Astrocyte (in vitro differentiated cells and primary cell): Measurements from ENCODE around the gene SPRR1A. TPM values are rescaled to one million over a fixed set of nuclear protein-coding genes. Genes with fewer than 3 reads are reported as not detected.

Experiments used
- DNase-seq: peaks from one replicate; pipeline ENCODE4 v3.0.0-alpha.2; 2010; ENCODE audit warnings: low read depth
- FAIRE-seq: peaks from 2 replicates; lab custom pipeline; 2011; peaks lifted over from hg19 to GRCh38; lab: Jason Lieb, UNC
- H2AFZ ChIP-seq: 2 replicates; pipeline ENCODE4 v1.6.0; 2012; ENCODE audit warnings: low read depth, low read length, inconsistent platforms
- H3K27ac ChIP-seq: 2 replicates; pipeline ENCODE4 v1.5.1; 2011; ENCODE audit warnings: low read depth, low read length, inconsistent platforms
- H3K27me3 ChIP-seq: 2 replicates; pipeline ENCODE4 v1.6.0; 2011; ENCODE audit warnings: low read length, inconsistent platforms; ENCODE audit not compliant: insufficient read depth
- H3K36me3 ChIP-seq: 2 replicates; pipeline ENCODE4 v1.5.1; 2011; ENCODE audit warnings: low read length, inconsistent platforms; ENCODE audit not compliant: insufficient read depth
- H3K4me1 ChIP-seq: 2 replicates; pipeline ENCODE4 v1.5.1; 2011; ENCODE audit warnings: low read length, inconsistent platforms; ENCODE audit not compliant: insufficient read depth
- H3K4me2 ChIP-seq: 2 replicates; pipeline ENCODE4 v1.6.0; 2012; ENCODE audit warnings: low read length, inconsistent platforms
- H3K4me3 ChIP-seq: 2 replicates; pipeline ENCODE4 v1.5.1; 2011; ENCODE audit warnings: low read depth, mild to moderate bottlenecking, low read length, inconsistent platforms; ENCODE audit not compliant: insufficient read depth
- H3K79me2 ChIP-seq: 2 replicates; pipeline ENCODE4 v1.6.0; 2012; ENCODE audit warnings: mild to moderate bottlenecking, low read length, inconsistent platforms; ENCODE audit not compliant: insufficient read depth
- H3K9ac ChIP-seq: 2 replicates; pipeline ENCODE4 v1.6.0; 2012; ENCODE audit warnings: mild to moderate bottlenecking, low read length, inconsistent platforms
- H3K9me3 ChIP-seq: 2 replicates; pipeline ENCODE4 v1.5.1; 2012; ENCODE audit warnings: low read depth, mild to moderate bottlenecking, low read length, inconsistent platforms; ENCODE audit not compliant: insufficient read depth
- H4K20me1 ChIP-seq: 2 replicates; pipeline ENCODE4 v1.6.0; 2012; ENCODE audit warnings: low read length, inconsistent platforms; ENCODE audit not compliant: insufficient read depth
- H3K27ac Mint-ChIP-seq: one replicate; pipeline ENCODE4 v1.8.0; 2021; ENCODE audit warnings: mild to moderate bottlenecking, mixed read lengths; ENCODE audit not compliant: unreplicated experiment
- H3K27me3 Mint-ChIP-seq: one replicate; pipeline ENCODE4 v1.8.0; 2021; ENCODE audit warnings: low read depth, mixed read lengths; ENCODE audit not compliant: unreplicated experiment
- H3K36me3 Mint-ChIP-seq: one replicate; pipeline ENCODE4 v1.8.0; 2021; ENCODE audit warnings: low read depth, mixed read lengths; ENCODE audit not compliant: unreplicated experiment
- H3K4me1 Mint-ChIP-seq: one replicate; pipeline ENCODE4 v1.8.0; 2021; ENCODE audit warnings: low read depth, mixed read lengths; ENCODE audit not compliant: unreplicated experiment
- H3K4me3 Mint-ChIP-seq: one replicate; pipeline ENCODE4 v1.8.0; 2021; ENCODE audit warnings: mild to moderate bottlenecking, moderate library complexity, mixed read lengths; ENCODE audit not compliant: unreplicated experiment
- H3K9me3 Mint-ChIP-seq: one replicate; pipeline ENCODE4 v1.8.0; 2021; ENCODE audit warnings: mild to moderate bottlenecking, mixed read lengths; ENCODE audit not compliant: unreplicated experiment
- CTCF ChIP-seq: IDR thresholded peaks from 2 replicates; pipeline ENCODE4 v1.5.1; 2011; ENCODE audit warnings: low read depth, mild to moderate bottlenecking, inconsistent platforms, low read length, moderate library complexity; ENCODE audit not compliant: insufficient read depth
- EZH2 ChIP-seq: IDR thresholded peaks from 2 replicates; pipeline ENCODE4 v1.6.1; 2012; ENCODE audit warnings: mild to moderate bottlenecking, low read length, inconsistent platforms; ENCODE audit not compliant: insufficient read depth
- total RNA-seq: library from RNA; stranded (reverse); gene quantifications from 2 replicates; pipeline ENCODE4 v1.2.1, GENCODE V29; 2021

The SPRR1A gene
- total RNA-seq, 1 donor from 2014 or later, result not detected

DNA sequence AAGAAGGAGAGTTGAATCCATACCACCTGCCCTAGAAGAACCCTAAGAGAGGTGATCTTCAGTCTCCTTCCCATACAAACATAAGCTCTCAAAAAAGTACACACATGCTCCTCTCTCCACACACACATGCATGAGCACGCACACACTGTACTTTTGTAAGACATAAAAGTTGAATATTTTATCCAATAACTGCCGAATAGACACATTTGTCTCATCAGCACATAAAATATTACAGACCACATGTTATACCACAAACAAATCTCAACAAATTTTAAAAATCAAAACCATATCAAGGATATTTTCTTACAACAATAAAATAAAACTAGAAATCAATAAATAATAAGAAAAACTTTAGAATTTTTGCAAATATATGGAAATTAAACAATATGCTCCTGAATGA, 2.7 kb downstream of the SPRR1A start:
- H3K79me2 ChIP-seq, result no peaks in the 10 kb centered on the region
- H3K4me2 ChIP-seq, result no peak overlapping the region
- H3K36me3 ChIP-seq, result no peaks in the 10 kb centered on the region
- no peaks in the 10 kb centered on the region for H3K27me3 ChIP-seq
- H3K27ac ChIP-seq, result no peak overlapping the region
- DNase-seq, result no peak
- H3K9ac ChIP-seq, result no peak overlapping the region
- no peak overlapping the region for H3K27ac Mint-ChIP-seq
- TF ChIP-seq EZH2 (no peak), CTCF (no peak)
- H4K20me1 ChIP-seq, result no peaks in the 10 kb centered on the region
- H3K4me1 Mint-ChIP-seq, result no peaks in the 10 kb centered on the region
- H3K9me3 ChIP-seq, result no peaks in the 10 kb centered on the region
- H3K4me3 ChIP-seq, result no peak overlapping the region
- H3K4me1 ChIP-seq, result no peaks in the 10 kb centered on the region
- peaks cover 24% of the 10 kb centered on the region for H3K27me3 Mint-ChIP-seq
- no peak overlapping the region for H3K4me3 Mint-ChIP-seq
- H3K9me3 Mint-ChIP-seq, result peaks cover 6% of the 10 kb centered on the region
- no peak for FAIRE-seq
- no peak overlapping the region for H2AFZ ChIP-seq
- no peaks in the 10 kb centered on the region for H3K36me3 Mint-ChIP-seq

GRCh38 chr1:152993186-152993585, 9.3 kb downstream of the SPRR1A start:
- H3K36me3 Mint-ChIP-seq, result no peaks in the 10 kb centered on the region
- no peak for DNase-seq
- H3K9me3 ChIP-seq, result no peaks in the 10 kb centered on the region
- H3K9ac ChIP-seq, result no peak overlapping the region
- no peak overlapping the region for H3K4me2 ChIP-seq
- no peaks in the 10 kb centered on the region for H3K27me3 Mint-ChIP-seq
- peaks cover 5% of the 10 kb centered on the region for H3K9me3 Mint-ChIP-seq
- no peak for TF ChIP-seq CTCF
- no peak for TF ChIP-seq EZH2
- no peak overlapping the region for H2AFZ ChIP-seq
- no peak for FAIRE-seq
- no peaks in the 10 kb centered on the region for H3K27me3 ChIP-seq
- no peaks in the 10 kb centered on the region for H3K36me3 ChIP-seq
- H3K27ac Mint-ChIP-seq, result no peak overlapping the region
- no peak overlapping the region for H3K4me3 Mint-ChIP-seq
- H3K4me1 ChIP-seq, result no peaks in the 10 kb centered on the region
- no peaks in the 10 kb centered on the region for H3K4me1 Mint-ChIP-seq
- H3K79me2 ChIP-seq, result no peaks in the 10 kb centered on the region
- no peak overlapping the region for H3K27ac ChIP-seq
- no peak overlapping the region for H3K4me3 ChIP-seq
- no peaks in the 10 kb centered on the region for H4K20me1 ChIP-seq

GRCh38 chr1:152995842-152996241, 12.0 kb downstream of the SPRR1A start:
- H3K27ac ChIP-seq, result no peak overlapping the region
- no peak for FAIRE-seq
- no peaks in the 10 kb centered on the region for H3K4me1 Mint-ChIP-seq
- H3K27ac Mint-ChIP-seq, result no peak overlapping the region
- DNase-seq, result no peak
- no peaks in the 10 kb centered on the region for H3K4me1 ChIP-seq
- H3K4me2 ChIP-seq, result no peak overlapping the region
- no peak overlapping the region for H2AFZ ChIP-seq
- no peak for TF ChIP-seq CTCF
- TF ChIP-seq EZH2, result no peak
- H3K9me3 Mint-ChIP-seq, result peaks cover 5% of the 10 kb centered on the region
- H3K36me3 Mint-ChIP-seq, result no peaks in the 10 kb centered on the region
- H3K27me3 Mint-ChIP-seq, result no peaks in the 10 kb centered on the region
- H3K27me3 ChIP-seq, result no peaks in the 10 kb centered on the region
- H3K4me3 ChIP-seq, result no peak overlapping the region
- no peak overlapping the region for H3K4me3 Mint-ChIP-seq
- H4K20me1 ChIP-seq, result no peaks in the 10 kb centered on the region
- H3K79me2 ChIP-seq, result no peaks in the 10 kb centered on the region
- peaks cover 4% of the 10 kb centered on the region for H3K9me3 ChIP-seq
- no peak overlapping the region for H3K9ac ChIP-seq
- H3K36me3 ChIP-seq, result no peaks in the 10 kb centered on the region
